B cell (primary cell): ENCODE results near the gene SRRD. TPM values are rescaled to one million over a fixed set of nuclear protein-coding genes. Genes with fewer than 3 reads are reported as not detected.

Source experiments
- ATAC-seq: fragments of 200-7000 bp; cut with Tn5 transposase; one replicate; pipeline ENCODE4 v1.10.0; 2021; ENCODE audit warnings: low read depth, mild to moderate bottlenecking, moderate number of reproducible peaks, moderate library complexity
- CTCF ChIA-PET: fragments of 350-600 bp; sonication (Branson Sonifier 250); formaldehyde crosslinking; loops from one replicate; lab custom pipeline; 2021; ENCODE audit warnings: antibody characterized with exemption, inconsistent platforms; lab: Charles Lee
- POLR2A ChIA-PET: fragments of 350-600 bp; sonication (Branson Sonifier 250); formaldehyde crosslinking; loops from one replicate; lab custom pipeline; 2021; ENCODE audit warnings: antibody characterized with exemption; lab: Charles Lee
- DNase-seq: peaks from one replicate; pipeline ENCODE4 v3.0.0; 2013
- H2AFZ ChIP-seq: 2 replicates; pipeline ENCODE4 v1.6.1; 2012; ENCODE audit warnings: mild to moderate bottlenecking, low read depth, low read length; ENCODE audit not compliant: insufficient read depth, poor library complexity, severe bottlenecking
- H3K27ac ChIP-seq, 2 donors: 1 replicate in 1 of 2; 2 replicates in 1 of 2; pipeline ENCODE4 v1.5.1; 2012 to 2013; ENCODE audit warnings: low read length in 2 of 2, mild to moderate bottlenecking in 2 of 2, moderate library complexity in 1 of 2
- H3K27me3 ChIP-seq, 4 experiments: fragments of 200-600 bp in 1 of 4; sonication (generic) in 1 of 4; replicated peaks in 1 of 4; 1 replicate in 2 of 4; 2 replicates in 2 of 4; pipeline versions ENCODE4 v1.6.1 to v1.7.0; 2013 to 2016; ENCODE audit warnings: low read length in 3 of 4, mild to moderate bottlenecking in 2 of 4, mixed read lengths in 1 of 4, moderate library complexity in 1 of 4; ENCODE audit not compliant: insufficient read depth in 4 of 4, control insufficient read depth in 3 of 4; ENCODE audit errors: control extremely low read depth in 1 of 4
- H3K36me3 ChIP-seq, 2 experiments: replicated peaks in 1 of 2; 1 replicate in 1 of 2; 2 replicates in 1 of 2; pipeline versions ENCODE4 v1.6.1 to v1.7.1; 2013; ENCODE audit warnings: low read length in 1 of 2; ENCODE audit not compliant: insufficient read depth in 2 of 2, control insufficient read depth in 1 of 2; ENCODE audit errors: control extremely low read depth in 1 of 2, extremely low read depth in 1 of 2
- H3K4me1 ChIP-seq, 2 donors: fragments of 200-600 bp in 1 of 2; sonication (generic) in 1 of 2; 1 replicate in 1 of 2; 2 replicates in 1 of 2; pipeline versions ENCODE4 v1.5.1 to v1.6.1; 2013 to 2017; ENCODE audit warnings: low read length in 2 of 2; ENCODE audit not compliant: control insufficient read depth in 2 of 2, insufficient read depth in 2 of 2
- H3K4me2 ChIP-seq: replicated peaks from 2 replicates; pipeline ENCODE3; 2012; ENCODE audit warnings: mild to moderate bottlenecking, low read depth, low read length; ENCODE audit not compliant: poor library complexity, severe bottlenecking
- H3K4me3 ChIP-seq, 5 experiments: fragments of 200-600 bp in 1 of 5; sonication (generic) in 1 of 5; 1 replicate in 3 of 5; 2 replicates in 2 of 5; pipeline versions ENCODE4 v1.5.1 to v1.7.0; 2011 to 2016; ENCODE audit warnings: low read length in 4 of 5, mild to moderate bottlenecking in 4 of 5, low read depth in 2 of 5, control low read depth in 1 of 5, moderate library complexity in 1 of 5; ENCODE audit not compliant: insufficient read depth in 1 of 5; ENCODE audit errors: control extremely low read depth in 1 of 5, extremely low read depth in 1 of 5
- H3K79me2 ChIP-seq: fragments of 200-600 bp; sonication (generic); one replicate; pipeline ENCODE4 v1.6.0; 2016; ENCODE audit warnings: low read length; ENCODE audit not compliant: control insufficient read depth, insufficient read depth
- H3K9ac ChIP-seq: fragments of 200-600 bp; sonication (generic); 2 replicates; pipeline ENCODE4 v1.6.1; 2017; ENCODE audit warnings: mild to moderate bottlenecking, low read length, moderate library complexity
- H3K9me3 ChIP-seq, 3 donors: one replicate each; pipeline versions ENCODE4 v1.6.1 to v1.7.1; 2013; ENCODE audit warnings: low read length in 2 of 3; ENCODE audit not compliant: control insufficient read depth in 2 of 3, insufficient read depth in 1 of 3; ENCODE audit errors: control extremely low read depth in 1 of 3
- H4K20me1 ChIP-seq: 2 replicates; pipeline ENCODE4 v1.6.0; 2012; ENCODE audit warnings: mild to moderate bottlenecking, low read length; ENCODE audit not compliant: insufficient read depth, control insufficient read depth, poor library complexity, severe bottlenecking
- H3K27ac Mint-ChIP-seq: one replicate; pipeline ENCODE4 v1.8.0; 2021; ENCODE audit warnings: mixed read lengths
- H3K27me3 Mint-ChIP-seq: one replicate; pipeline ENCODE4 v1.8.0; 2021; ENCODE audit warnings: mixed read lengths
- H3K4me1 Mint-ChIP-seq: one replicate; pipeline ENCODE4 v1.8.0; 2021; ENCODE audit warnings: mixed read lengths
- H3K4me3 Mint-ChIP-seq: one replicate; pipeline ENCODE4 v1.8.0; 2021; ENCODE audit warnings: mixed read lengths
- H3K9me3 Mint-ChIP-seq: one replicate; pipeline ENCODE4 v1.8.0; 2022; ENCODE audit warnings: mixed read lengths; ENCODE audit not compliant: insufficient read depth
- CTCF ChIP-seq: fragments of 200-600 bp; IDR thresholded peaks from one replicate; pipeline ENCODE4 v1.8.0; 2022; ENCODE audit warnings: antibody characterized with exemption, mild to moderate bottlenecking
- EZH2 ChIP-seq: IDR thresholded peaks from 2 replicates; pipeline ENCODE4 v1.6.1; 2012; ENCODE audit warnings: borderline replicate concordance, low read depth, mild to moderate bottlenecking, moderate library complexity, low read length; ENCODE audit not compliant: insufficient read depth, poor library complexity, severe bottlenecking
- whole genome bisulfite sequencing: methylation state at CpG from one replicate; pipeline ENCODE4 v1.1.5; 2013; ENCODE audit warnings: missing lambda C conversion rate; ENCODE audit not compliant: insufficient coverage; 5-methylcytosine and 5-hydroxymethylcytosine counted together
- intact Hi-C: fragments of 100-400 bp; cut with micrococcal nuclease; formaldehyde crosslinking; loops from one replicate; pipeline ENCODE4 v1.10.0; 2022
- polyA plus RNA-seq: library from polyadenylated mRNA; depleted of rRNA; stranded (reverse); fragments of >200 nt; gene quantifications from 2 replicates; pipeline ENCODE4 v1.2.3, GENCODE V29; 2012
- total RNA-seq, 2 donors: library from RNA; stranded (reverse); fragments of 120-200 nt in 1 of 2; gene quantifications; 1 replicate in 1 of 2; 2 replicates in 1 of 2; pipeline versions ENCODE4 v1.2.3 to v1.2.4, GENCODE V29; 2013 to 2022

The SRRD gene
- total and polyA plus RNA-seq, 2 donors (not counting 1 experiment from before 2014, with no cell fraction given), result 7.8 to 19.2 TPM

GRCh38 chr22:26462641-26463040 is 21.0 kb upstream of the SRRD start:
- Histone ChIP-seq H3K9ac (no peak overlapping the region), H3K27ac (no peak overlapping the region), H4K20me1 (peaks cover 16% of the 10 kb centered on the region), H3K79me2 (peaks cover 16% of the 10 kb centered on the region), H3K9me3 (no peaks in the 10 kb centered on the region), H3K27me3 (no peaks in the 10 kb centered on the region), H3K36me3 (peaks cover 0 to 82% of the 10 kb centered on the region in 2 experiments), H2AFZ (no peak overlapping the region), H3K4me1 (no peaks in the 10 kb centered on the region), H3K4me2 (no peak overlapping the region), H3K4me3 (no peak overlapping the region)
- intact Hi-C loops, result loop anchor here (5.0 kb wide), 1 partner anchor 85 kb away; no protein-coding TSS in a partner anchor
- H3K27ac Mint-ChIP-seq, result no peak overlapping the region
- H3K4me3 Mint-ChIP-seq, result no peak overlapping the region
- H3K9me3 Mint-ChIP-seq, result no peaks in the 10 kb centered on the region
- no peak for DNase-seq
- TF ChIP-seq EZH2 (no peak), CTCF (no peak)
- no peak for ATAC-seq
- H3K27me3 Mint-ChIP-seq, result no peaks in the 10 kb centered on the region
- WGBS, result 93% methylated on average over 3 of the region's 3 CpGs
- ChIA-PET CTCF (interaction anchor here (0.8 to 9.7 kb wide), 15 partner anchors 10 to 204 kb away, joined by 3 to 179 read pairs (median 7); partner anchors contain the start of genes HPS4 and SRRD), POLR2A (interaction anchor here (1.4 kb wide), 1 partner anchor 21 kb away, joined by 7 read pairs; the partner anchor contains the start of genes HPS4 and SRRD)
- no peaks in the 10 kb centered on the region for H3K4me1 Mint-ChIP-seq

GRCh38 chr22:26463101-26463661 is 20.5 kb upstream of the SRRD start:
- no peaks in the 10 kb centered on the region for H3K4me1 ChIP-seq

More at GRCh38 chr22:26463101-26463661, 20.5 kb upstream of the SRRD start:
- POLR2A ChIA-PET, result no interaction called here
- Histone ChIP-seq H3K9ac (no peak overlapping the region), H3K36me3 (peaks cover 0 to 80% of the 10 kb centered on the region in 2 experiments), H3K9me3 (no peaks in the 10 kb centered on the region), H4K20me1 (peaks cover 16% of the 10 kb centered on the region), H3K4me3 (no peak overlapping the region), H3K79me2 (peaks cover 16% of the 10 kb centered on the region), H2AFZ (no peak overlapping the region), H3K4me2 (no peak overlapping the region), H3K27ac (no peak overlapping the region), H3K27me3 (no peaks in the 10 kb centered on the region)
- DNase-seq (no peak), ATAC-seq (no peak)
- no peak for TF ChIP-seq EZH2
- no peak for TF ChIP-seq CTCF
- H3K27ac Mint-ChIP-seq, result no peak overlapping the region
- intact Hi-C loops, result loop anchor here (5.0 kb wide), 1 partner anchor 86 kb away; no protein-coding TSS in a partner anchor
- CTCF ChIA-PET, result interaction anchor here (0.9 to 9.7 kb wide), 9 partner anchors 10 to 99 kb away, joined by 3 to 179 read pairs (median 7); partner anchors contain the start of genes HPS4 and SRRD
- H3K4me1 Mint-ChIP-seq, result no peaks in the 10 kb centered on the region
- H3K9me3 Mint-ChIP-seq, result no peaks in the 10 kb centered on the region
- no peak overlapping the region for H3K4me3 Mint-ChIP-seq
- 94% methylated on average over 9 of the region's 10 CpGs for WGBS
- H3K27me3 Mint-ChIP-seq, result no peaks in the 10 kb centered on the region
